A549 (cell line): ENCODE results near the gene S100A1. TPM values are rescaled to one million over a fixed set of nuclear protein-coding genes. Genes with fewer than 3 reads are reported as not detected.

Experiments used
- BHLHE40 ChIP-seq: IDR thresholded peaks from 2 replicates; pipeline ENCODE4 v1.6.1; 2012; ENCODE audit warnings: low read depth, low read length, inconsistent platforms
- CHD4 ChIP-seq: fragments of 200-600 bp; sonication (generic); IDR thresholded peaks from 2 replicates; pipeline ENCODE4 v1.6.1; 2016; ENCODE audit warnings: antibody characterized with exemption, mild to moderate bottlenecking, borderline replicate concordance
- EHF ChIP-seq: fragments of 250-450 bp; sonication (Bioruptor Pico); IDR thresholded peaks from 2 replicates; pipeline ENCODE4 v1.5.0; 2020; ENCODE audit warnings: mild to moderate bottlenecking
- EP300 ChIP-seq, 2 experiments: fragments of >200 bp; sonication (Bioruptor Twin); formaldehyde crosslinking; IDR thresholded peaks; 2 replicates in 1 of 2; 3 replicates in 1 of 2; pipeline ENCODE4 v1.6.1; 2016 to 2017
- FOSB ChIP-seq: fragments of 250-450 bp; sonication (Bioruptor Pico); IDR thresholded peaks from 2 replicates; pipeline ENCODE4 v1.5.0; 2020; ENCODE audit warnings: mild to moderate bottlenecking, moderate library complexity
- FOSL2 ChIP-seq, 2 experiments: fragments of 450-650 bp in 1 of 2; fragments of >200 bp in 1 of 2; sonication (Bioruptor Twin) in 1 of 2; formaldehyde crosslinking; IDR thresholded peaks; 2 replicates each; pipeline versions ENCODE4 v1.5.0 to v1.6.1; 2016 to 2020; ENCODE audit warnings: mild to moderate bottlenecking in 1 of 2, moderate library complexity in 1 of 2
- FOXS1 ChIP-seq: fragments of 250-450 bp; sonication (Bioruptor Pico); IDR thresholded peaks from 2 replicates; pipeline ENCODE4 v1.5.0; 2020; ENCODE audit warnings: mild to moderate bottlenecking, moderate library complexity
- HOXA7 ChIP-seq: fragments of 250-450 bp; sonication (Bioruptor Pico); IDR thresholded peaks from 2 replicates; pipeline ENCODE4 v1.5.0; 2020; ENCODE audit warnings: mild to moderate bottlenecking, moderate library complexity
- HOXB13 ChIP-seq: fragments of 250-450 bp; sonication (Bioruptor Pico); IDR thresholded peaks from 2 replicates; pipeline ENCODE4 v1.5.0; 2020; ENCODE audit warnings: low read depth, mild to moderate bottlenecking, moderate library complexity
- KDM1A ChIP-seq: fragments of 200-600 bp; sonication (generic); IDR thresholded peaks from 2 replicates; pipeline ENCODE4 v1.6.1; 2016; ENCODE audit warnings: low read depth, mild to moderate bottlenecking
- KDM5A ChIP-seq: fragments of 200-600 bp; sonication (generic); IDR thresholded peaks from 2 replicates; pipeline ENCODE4 v1.6.1; 2016; ENCODE audit warnings: antibody characterized with exemption, mild to moderate bottlenecking
- MAZ ChIP-seq: fragments of 150-350 bp; IDR thresholded peaks from 2 replicates; pipeline ENCODE4 v1.6.1; 2014; ENCODE audit warnings: antibody characterized with exemption, low read depth, low read length, borderline replicate concordance
- MYC ChIP-seq: IDR thresholded peaks from 2 replicates; pipeline ENCODE4 v1.6.1; 2012; ENCODE audit warnings: mild to moderate bottlenecking, inconsistent platforms, low read length, improper control_type of control experiment, borderline replicate concordance
- NPAS2 ChIP-seq: fragments of 250-450 bp; sonication (Bioruptor Pico); IDR thresholded peaks from 2 replicates; pipeline ENCODE4 v1.8.0; 2022; ENCODE audit warnings: mild to moderate bottlenecking, moderate library complexity, borderline replicate concordance
- NR3C1 ChIP-seq: fragments of >200 bp; sonication (Bioruptor Twin); formaldehyde crosslinking; IDR thresholded peaks from 3 replicates; pipeline ENCODE4 v1.6.1; 2017
- PHF8 ChIP-seq: fragments of 200-600 bp; sonication (generic); IDR thresholded peaks from 2 replicates; pipeline ENCODE4 v1.6.1; 2016; ENCODE audit warnings: low read depth, mild to moderate bottlenecking, antibody characterized with exemption, moderate library complexity, borderline replicate concordance
- RAD21 ChIP-seq, 2 experiments: fragments of >200 bp in 1 of 2; sonication (Bioruptor Twin) in 1 of 2; formaldehyde crosslinking in 1 of 2; IDR thresholded peaks in 1 of 2; conservative IDR thresholded peaks in 1 of 2; 2 replicates in 1 of 2; 3 replicates in 1 of 2; pipeline ENCODE4 v1.6.1; 2012 to 2018; ENCODE audit warnings: inconsistent platforms in 1 of 2
- RARB ChIP-seq: fragments of 250-450 bp; sonication (Bioruptor Pico); IDR thresholded peaks from 2 replicates; pipeline ENCODE4 v1.8.0; 2021; ENCODE audit warnings: mild to moderate bottlenecking, moderate library complexity
- RFX5 ChIP-seq: fragments of 450-650 bp; IDR thresholded peaks from 2 replicates; pipeline ENCODE4 v1.7.1; 2014; ENCODE audit warnings: antibody characterized with exemption, mild to moderate bottlenecking, moderate library complexity
- SMC3 ChIP-seq: fragments of >200 bp; sonication (Bioruptor Twin); formaldehyde crosslinking; IDR thresholded peaks from 3 replicates; pipeline ENCODE4 v1.6.1; 2018; ENCODE audit warnings: inconsistent platforms
- SREBF2 ChIP-seq: fragments of 450-650 bp; IDR thresholded peaks from 2 replicates; pipeline ENCODE4 v1.6.1; 2014; ENCODE audit warnings: mild to moderate bottlenecking, moderate library complexity
- TFCP2L1 ChIP-seq: fragments of 250-450 bp; sonication (Bioruptor Pico); IDR thresholded peaks from 2 replicates; pipeline ENCODE4 v1.5.0; 2021; ENCODE audit warnings: mild to moderate bottlenecking
- TP53 ChIP-seq: fragments of 250-450 bp; sonication (Bioruptor Pico); IDR thresholded peaks from 2 replicates; pipeline ENCODE4 v1.5.0; 2021; ENCODE audit warnings: mild to moderate bottlenecking, moderate library complexity
- polyA plus RNA-seq, 4 experiments: library from polyadenylated mRNA; depleted of rRNA in 3 of 4; stranded (reverse); fragments of >200 nt; fragmentation: RNase III in 1 of 4; extraction: RNeasy Plus Mini Kit Qiagen cat#74134 plus additional on column Dnase treatment in 1 of 4; gene quantifications; 2 replicates in 3 of 4; 3 replicates in 1 of 4; pipeline ENCODE4 v1.2.3, GENCODE V29; 2011 to 2017
- TF ChIP-seq, protein P1 (sequence below): IDR thresholded peaks from 2 replicates; pipeline ENCODE4 v1.6.1; 2012; ENCODE audit warnings: low read depth, borderline replicate concordance
- TF ChIP-seq, protein P2 (sequence below): fragments of >200 bp; sonication (Bioruptor Twin); formaldehyde crosslinking; IDR thresholded peaks from 3 replicates; pipeline ENCODE4 v1.6.1; 2016
- TF ChIP-seq, protein P3 (sequence below): fragments of 150-350 bp; IDR thresholded peaks from 2 replicates; pipeline ENCODE4 v1.6.1; 2014; ENCODE audit warnings: low read depth, mild to moderate bottlenecking, low read length
- TF ChIP-seq, protein P4 (sequence below): fragments of 250-450 bp; sonication (Bioruptor Pico); IDR thresholded peaks from 2 replicates; pipeline ENCODE4 v1.5.0; 2020; ENCODE audit warnings: low read depth, mild to moderate bottlenecking, moderate library complexity
- TF ChIP-seq, protein P5 (sequence below): fragments of >200 bp; sonication (Bioruptor Twin); formaldehyde crosslinking; IDR thresholded peaks from 3 replicates; pipeline ENCODE4 v1.5.1; 2016
- TF ChIP-seq, protein P6 (sequence below): fragments of 200-600 bp; sonication (generic); IDR thresholded peaks from 2 replicates; pipeline ENCODE4 v1.6.1; 2016; ENCODE audit warnings: antibody characterized with exemption, mild to moderate bottlenecking, moderate library complexity

S100A1 gene
- polyA plus RNA-seq, 2 of the 4 experiments (the other 2 are of a cell fraction) = 0.59 to 0.97 TPM

DNA sequence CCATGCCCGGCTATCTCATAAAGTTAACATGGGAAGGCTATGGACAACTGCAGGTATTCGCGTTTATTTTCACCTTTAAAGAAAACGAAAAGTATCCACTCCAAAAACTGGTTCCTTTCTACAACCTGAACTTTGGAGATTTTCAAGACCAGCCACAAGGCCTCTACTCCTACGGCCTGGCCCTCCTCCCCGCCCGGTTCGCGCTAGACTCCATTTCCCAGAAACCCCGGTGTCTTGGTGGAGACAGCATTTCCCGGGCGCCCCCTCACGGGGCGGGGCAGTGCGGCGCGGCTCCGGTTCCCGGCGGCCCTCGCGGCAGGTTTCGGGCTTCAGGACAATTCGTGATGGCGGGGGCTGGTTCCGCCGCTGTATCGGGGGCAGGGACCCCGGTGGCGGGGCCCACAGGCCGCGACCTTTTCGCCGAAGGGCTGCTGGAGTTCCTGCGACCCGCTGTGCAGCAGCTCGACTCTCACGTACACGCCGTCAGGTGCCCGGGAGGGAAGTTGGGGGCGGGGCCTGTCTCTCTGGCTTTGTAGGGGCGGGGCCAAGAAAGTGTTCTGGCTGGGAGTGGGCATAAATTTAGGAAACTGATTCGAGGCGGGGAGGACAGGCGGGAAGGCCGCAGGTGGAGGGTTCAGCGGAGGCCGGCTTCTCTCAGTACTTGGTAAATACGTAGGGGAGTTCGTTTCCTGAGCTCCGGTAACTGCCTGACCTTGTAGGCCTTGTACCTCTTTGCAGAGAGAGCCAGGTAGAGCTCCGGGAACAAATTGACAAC lies 30.4 kb downstream of the S100A1 start, which contains the start of gene SNAPIN (continued):
- TF ChIP-seq, protein P1, sequence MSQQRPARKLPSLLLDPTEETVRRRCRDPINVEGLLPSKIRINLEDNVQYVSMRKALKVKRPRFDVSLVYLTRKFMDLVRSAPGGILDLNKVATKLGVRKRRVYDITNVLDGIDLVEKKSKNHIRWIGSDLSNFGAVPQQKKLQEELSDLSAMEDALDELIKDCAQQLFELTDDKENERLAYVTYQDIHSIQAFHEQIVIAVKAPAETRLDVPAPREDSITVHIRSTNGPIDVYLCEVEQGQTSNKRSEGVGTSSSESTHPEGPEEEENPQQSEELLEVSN = peak; percentile 27; the same call in 1 of the 2 replicates
- TF ChIP-seq, protein P2, sequence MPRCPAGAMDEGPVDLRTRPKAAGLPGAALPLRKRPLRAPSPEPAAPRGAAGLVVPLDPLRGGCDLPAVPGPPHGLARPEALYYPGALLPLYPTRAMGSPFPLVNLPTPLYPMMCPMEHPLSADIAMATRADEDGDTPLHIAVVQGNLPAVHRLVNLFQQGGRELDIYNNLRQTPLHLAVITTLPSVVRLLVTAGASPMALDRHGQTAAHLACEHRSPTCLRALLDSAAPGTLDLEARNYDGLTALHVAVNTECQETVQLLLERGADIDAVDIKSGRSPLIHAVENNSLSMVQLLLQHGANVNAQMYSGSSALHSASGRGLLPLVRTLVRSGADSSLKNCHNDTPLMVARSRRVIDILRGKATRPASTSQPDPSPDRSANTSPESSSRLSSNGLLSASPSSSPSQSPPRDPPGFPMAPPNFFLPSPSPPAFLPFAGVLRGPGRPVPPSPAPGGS = peak; percentile 75; the same call in 1 of the 3 replicates
- TF ChIP-seq FOSB (CRISPR knock-in tag) = no peak
- no peak for TF ChIP-seq RAD21 (conservative IDR thresholded peaks at IDR 0.05 in 1 of 2, IDR thresholded peaks at IDR 0.05 in 1 of 2)
- TF ChIP-seq KDM5A = no peak
- TF ChIP-seq HOXB13 = peak; percentile 8; the same call in 1 of the 2 replicates
- TF ChIP-seq FOSL2 (IDR thresholded peaks at IDR 0.05) = no peak
- TF ChIP-seq FOSL2 (CRISPR knock-in tag; IDR thresholded peaks at IDR 0.05) = no peak
- TF ChIP-seq, protein P3, sequence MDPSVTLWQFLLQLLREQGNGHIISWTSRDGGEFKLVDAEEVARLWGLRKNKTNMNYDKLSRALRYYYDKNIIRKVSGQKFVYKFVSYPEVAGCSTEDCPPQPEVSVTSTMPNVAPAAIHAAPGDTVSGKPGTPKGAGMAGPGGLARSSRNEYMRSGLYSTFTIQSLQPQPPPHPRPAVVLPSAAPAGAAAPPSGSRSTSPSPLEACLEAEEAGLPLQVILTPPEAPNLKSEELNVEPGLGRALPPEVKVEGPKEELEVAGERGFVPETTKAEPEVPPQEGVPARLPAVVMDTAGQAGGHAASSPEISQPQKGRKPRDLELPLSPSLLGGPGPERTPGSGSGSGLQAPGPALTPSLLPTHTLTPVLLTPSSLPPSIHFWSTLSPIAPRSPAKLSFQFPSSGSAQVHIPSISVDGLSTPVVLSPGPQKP = no peak
- TF ChIP-seq PHF8 = peak; percentile 89
- TF ChIP-seq, protein P4, sequence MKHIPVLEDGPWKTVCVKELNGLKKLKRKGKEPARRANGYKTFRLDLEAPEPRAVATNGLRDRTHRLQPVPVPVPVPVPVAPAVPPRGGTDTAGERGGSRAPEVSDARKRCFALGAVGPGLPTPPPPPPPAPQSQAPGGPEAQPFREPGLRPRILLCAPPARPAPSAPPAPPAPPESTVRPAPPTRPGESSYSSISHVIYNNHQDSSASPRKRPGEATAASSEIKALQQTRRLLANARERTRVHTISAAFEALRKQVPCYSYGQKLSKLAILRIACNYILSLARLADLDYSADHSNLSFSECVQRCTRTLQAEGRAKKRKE (CRISPR knock-in tag) = 0 out of 2 replicates have a peak, but pooled peaks have one; percentile 26
- TF ChIP-seq TFCP2L1 (CRISPR knock-in tag) = no peak
- no peak for TF ChIP-seq SREBF2
- no peak for TF ChIP-seq FOXS1 (CRISPR knock-in tag)
- TF ChIP-seq RARB (CRISPR knock-in tag) = no peak
- TF ChIP-seq RFX5 = no peak
- no peak for TF ChIP-seq TP53 (CRISPR knock-in tag)
- TF ChIP-seq, protein P5, sequence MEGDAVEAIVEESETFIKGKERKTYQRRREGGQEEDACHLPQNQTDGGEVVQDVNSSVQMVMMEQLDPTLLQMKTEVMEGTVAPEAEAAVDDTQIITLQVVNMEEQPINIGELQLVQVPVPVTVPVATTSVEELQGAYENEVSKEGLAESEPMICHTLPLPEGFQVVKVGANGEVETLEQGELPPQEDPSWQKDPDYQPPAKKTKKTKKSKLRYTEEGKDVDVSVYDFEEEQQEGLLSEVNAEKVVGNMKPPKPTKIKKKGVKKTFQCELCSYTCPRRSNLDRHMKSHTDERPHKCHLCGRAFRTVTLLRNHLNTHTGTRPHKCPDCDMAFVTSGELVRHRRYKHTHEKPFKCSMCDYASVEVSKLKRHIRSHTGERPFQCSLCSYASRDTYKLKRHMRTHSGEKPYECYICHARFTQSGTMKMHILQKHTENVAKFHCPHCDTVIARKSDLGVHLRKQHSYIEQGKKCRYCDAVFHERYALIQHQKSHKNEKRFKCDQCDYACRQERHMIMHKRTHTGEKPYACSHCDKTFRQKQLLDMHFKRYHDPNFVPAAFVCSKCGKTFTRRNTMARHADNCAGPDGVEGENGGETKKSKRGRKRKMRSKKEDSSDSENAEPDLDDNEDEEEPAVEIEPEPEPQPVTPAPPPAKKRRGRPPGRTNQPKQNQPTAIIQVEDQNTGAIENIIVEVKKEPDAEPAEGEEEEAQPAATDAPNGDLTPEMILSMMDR = no peak
- 0 out of 2 replicates have a peak, but pooled peaks have one; percentile 30 for TF ChIP-seq MYC
- no peak for TF ChIP-seq EHF (CRISPR knock-in tag)
- no peak for TF ChIP-seq NPAS2 (CRISPR knock-in tag)
- no peak for TF ChIP-seq SMC3
- TF ChIP-seq, protein P6, sequence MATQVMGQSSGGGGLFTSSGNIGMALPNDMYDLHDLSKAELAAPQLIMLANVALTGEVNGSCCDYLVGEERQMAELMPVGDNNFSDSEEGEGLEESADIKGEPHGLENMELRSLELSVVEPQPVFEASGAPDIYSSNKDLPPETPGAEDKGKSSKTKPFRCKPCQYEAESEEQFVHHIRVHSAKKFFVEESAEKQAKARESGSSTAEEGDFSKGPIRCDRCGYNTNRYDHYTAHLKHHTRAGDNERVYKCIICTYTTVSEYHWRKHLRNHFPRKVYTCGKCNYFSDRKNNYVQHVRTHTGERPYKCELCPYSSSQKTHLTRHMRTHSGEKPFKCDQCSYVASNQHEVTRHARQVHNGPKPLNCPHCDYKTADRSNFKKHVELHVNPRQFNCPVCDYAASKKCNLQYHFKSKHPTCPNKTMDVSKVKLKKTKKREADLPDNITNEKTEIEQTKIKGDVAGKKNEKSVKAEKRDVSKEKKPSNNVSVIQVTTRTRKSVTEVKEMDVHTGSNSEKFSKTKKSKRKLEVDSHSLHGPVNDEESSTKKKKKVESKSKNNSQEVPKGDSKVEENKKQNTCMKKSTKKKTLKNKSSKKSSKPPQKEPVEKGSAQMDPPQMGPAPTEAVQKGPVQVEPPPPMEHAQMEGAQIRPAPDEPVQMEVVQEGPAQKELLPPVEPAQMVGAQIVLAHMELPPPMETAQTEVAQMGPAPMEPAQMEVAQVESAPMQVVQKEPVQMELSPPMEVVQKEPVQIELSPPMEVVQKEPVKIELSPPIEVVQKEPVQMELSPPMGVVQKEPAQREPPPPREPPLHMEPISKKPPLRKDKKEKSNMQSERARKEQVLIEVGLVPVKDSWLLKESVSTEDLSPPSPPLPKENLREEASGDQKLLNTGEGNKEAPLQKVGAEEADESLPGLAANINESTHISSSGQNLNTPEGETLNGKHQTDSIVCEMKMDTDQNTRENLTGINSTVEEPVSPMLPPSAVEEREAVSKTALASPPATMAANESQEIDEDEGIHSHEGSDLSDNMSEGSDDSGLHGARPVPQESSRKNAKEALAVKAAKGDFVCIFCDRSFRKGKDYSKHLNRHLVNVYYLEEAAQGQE = no peak
- no peak for TF ChIP-seq NR3C1
- no peak for TF ChIP-seq MAZ
- no peak for TF ChIP-seq KDM1A
- TF ChIP-seq HOXA7 (CRISPR knock-in tag) = no peak
- no peak for TF ChIP-seq BHLHE40
- TF ChIP-seq CHD4 = no peak
- TF ChIP-seq EP300 (IDR thresholded peaks at IDR 0.05) = no peak
